Activated naive CD4-positive, alpha-beta T cell treated with anti-CD3 and anti-CD28 coated beads, Interleukin-2, amount 50 U/mL, for 16 hours (primary cell): ENCODE measurements around the gene SIPA1L3.

ENCODE experiments used
- DNase-seq: peaks from one replicate; pipeline ENCODE4 v3.0.0-alpha.2; 2020

Gene SIPA1L3

DNA sequence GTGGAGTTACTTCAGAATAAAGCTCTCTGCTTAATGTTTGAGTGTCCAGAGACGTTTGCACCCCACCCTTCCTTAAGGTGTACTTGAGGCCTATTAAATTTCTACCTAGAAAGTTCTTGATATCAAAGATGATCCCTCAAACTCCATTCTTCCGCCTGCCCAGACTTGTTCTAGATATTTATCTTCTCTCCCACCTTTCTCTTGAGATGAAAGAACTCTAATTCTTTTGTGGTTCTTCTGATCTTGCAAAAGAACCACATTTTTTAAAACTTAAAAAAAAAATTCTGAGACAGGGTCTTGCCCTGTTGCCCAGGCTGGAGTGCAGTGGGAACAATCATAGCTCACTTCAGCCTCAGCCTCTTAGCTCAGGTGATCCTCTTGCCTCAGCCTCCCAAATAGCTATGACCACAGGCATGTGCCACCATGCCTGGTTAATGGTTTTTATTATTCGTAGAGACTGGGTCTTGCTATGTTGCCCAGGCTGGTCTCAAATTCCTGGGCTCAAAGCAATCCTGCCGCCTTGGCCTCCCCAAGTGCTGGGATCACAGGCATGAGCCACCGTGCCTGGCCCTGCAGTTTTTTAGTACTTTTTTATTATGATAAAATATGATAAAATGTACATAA is 94.3 kb downstream of the SIPA1L3 start:
- DNase-seq: no peak

GRCh38 chr19:38003438-38004185 is 96.6 kb downstream of the SIPA1L3 start:
- DNase-seq: no peak

- no peak for DNase-seq
Measured at GRCh38 chr19:38004186-38004520, 97.1 kb downstream of the SIPA1L3 start.

- DNase-seq: no peak
Measured at GRCh38 chr19:38004521-38005223, 97.7 kb downstream of the SIPA1L3 start.

DNA sequence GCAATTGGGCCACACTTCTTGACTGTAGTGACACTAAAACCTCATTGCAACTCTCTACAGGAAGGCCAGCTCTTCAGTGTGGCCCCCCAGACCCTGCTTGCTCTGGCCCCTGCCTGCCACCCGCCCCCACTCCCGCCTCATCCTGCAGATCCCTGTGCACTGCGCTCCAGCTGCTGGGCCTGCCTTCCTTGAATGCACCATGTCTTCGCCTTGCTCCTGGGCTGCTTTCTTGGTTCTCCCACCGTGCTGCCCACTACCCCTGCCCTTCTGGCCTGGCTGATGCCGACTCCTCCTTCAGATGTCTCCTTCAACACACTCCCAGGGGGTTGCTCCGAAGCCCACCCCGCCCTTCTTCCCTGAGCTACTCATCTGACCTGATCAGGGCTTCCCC is 98.2 kb downstream of the SIPA1L3 start:
- DNase-seq: no peak

- DNase-seq: no peak
Measured at GRCh38 chr19:38006361-38007045, 99.5 kb downstream of the SIPA1L3 start.

GRCh38 chr19:38009650-38010242 is 102.7 kb downstream of the SIPA1L3 start:
- DNase-seq: no peak

DNA sequence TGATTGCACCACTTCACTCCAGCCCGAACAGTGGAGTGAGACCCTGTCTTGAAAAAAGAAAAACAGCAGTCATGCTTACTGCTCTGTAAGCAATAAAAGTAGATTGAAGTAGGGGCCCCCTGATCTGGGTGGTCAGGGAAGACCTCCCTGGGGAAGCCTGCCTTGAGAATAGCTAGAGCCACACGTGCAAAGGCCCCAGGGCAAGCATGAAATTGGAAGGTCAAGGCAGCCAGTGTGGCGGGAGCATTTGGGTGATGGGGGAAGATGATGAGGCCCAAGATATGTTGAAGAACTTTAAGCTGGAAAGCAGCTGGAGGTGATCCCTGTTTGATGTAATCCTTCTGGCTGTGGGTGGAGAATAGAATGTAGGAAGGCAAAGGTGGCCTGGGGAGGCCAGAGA is 104.4 kb downstream of the SIPA1L3 start:
- no peak for DNase-seq

DNA sequence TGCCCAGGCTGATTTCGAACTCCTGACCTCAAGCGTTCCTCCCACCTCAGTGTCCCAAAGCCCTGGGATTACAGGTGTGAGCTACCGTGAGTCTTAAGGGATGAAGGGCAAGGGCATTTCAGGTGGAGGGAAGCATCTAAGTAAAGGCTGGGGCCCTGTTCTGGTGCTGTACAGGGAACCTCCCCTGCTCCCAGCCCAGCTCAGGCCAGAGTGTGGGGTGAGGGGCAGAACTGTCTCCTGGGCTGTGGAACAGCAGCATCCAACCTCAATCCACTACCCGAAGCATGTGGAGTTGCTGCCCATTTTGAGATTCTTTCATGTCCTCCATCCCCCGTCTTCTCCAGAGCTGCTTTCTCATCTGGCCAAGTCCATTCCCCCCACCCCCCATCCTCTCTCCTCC is 105.3 kb downstream of the SIPA1L3 start:
- no peak for DNase-seq

- no peak for DNase-seq
Measured at GRCh38 chr19:38012944-38013343, 105.9 kb downstream of the SIPA1L3 start.

DNA sequence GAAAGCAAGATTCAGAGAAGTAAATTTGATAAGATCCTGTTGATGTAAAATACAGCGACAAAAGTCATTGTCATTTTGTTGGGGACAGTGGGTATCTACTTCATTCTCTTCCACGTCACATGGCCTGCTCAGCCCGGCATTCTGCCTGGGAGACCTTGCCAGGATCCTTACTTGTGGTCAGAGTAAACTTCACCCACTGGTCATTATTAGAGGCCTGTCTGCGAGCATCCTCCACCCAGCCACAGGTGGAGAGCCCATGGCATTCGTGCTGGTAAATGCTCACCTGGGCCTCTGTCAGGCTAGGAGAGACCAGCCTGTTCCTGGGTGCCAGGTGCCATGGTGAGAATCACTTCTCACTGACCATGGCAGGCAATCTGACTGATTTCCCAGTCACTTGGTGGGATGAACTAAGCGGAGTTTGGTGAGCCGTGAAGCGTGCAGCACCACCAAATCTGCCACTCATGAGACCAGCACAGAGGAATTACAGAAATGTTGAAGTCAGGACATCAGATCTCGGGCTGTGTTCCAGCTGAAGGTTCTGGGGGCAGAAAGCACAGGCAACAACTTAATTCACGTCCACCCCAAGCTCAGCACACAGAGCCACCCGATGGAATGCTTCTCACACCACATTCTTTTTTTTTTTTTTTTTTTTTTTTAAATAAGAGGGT is 107.0 kb downstream of the SIPA1L3 start:
- no peak for DNase-seq

DNA sequence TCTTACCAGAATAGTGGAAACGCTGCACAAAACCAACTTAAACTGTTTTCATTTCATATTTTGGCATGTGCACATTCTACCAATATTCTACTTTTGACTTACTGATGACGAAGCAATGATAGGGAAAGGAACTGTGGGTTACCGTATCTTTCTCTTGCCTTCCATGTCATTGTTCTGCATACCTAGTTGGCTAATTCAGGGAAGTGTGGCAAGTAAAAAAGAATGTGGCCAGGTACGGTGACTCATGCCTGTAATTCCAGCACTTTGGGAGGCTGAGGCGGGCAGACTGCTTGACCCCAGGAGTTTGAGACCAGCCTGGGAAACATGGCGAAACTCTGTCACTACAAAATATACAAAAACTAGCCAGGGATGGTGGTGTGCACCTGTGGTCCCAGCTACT is 108.2 kb downstream of the SIPA1L3 start:
- DNase-seq: no peak

GRCh38 chr19:38015761-38016160 is 108.8 kb downstream of the SIPA1L3 start:
- no peak for DNase-seq

GRCh38 chr19:38017401-38018151 is 110.6 kb downstream of the SIPA1L3 start:
- DNase-seq: no peak

DNA sequence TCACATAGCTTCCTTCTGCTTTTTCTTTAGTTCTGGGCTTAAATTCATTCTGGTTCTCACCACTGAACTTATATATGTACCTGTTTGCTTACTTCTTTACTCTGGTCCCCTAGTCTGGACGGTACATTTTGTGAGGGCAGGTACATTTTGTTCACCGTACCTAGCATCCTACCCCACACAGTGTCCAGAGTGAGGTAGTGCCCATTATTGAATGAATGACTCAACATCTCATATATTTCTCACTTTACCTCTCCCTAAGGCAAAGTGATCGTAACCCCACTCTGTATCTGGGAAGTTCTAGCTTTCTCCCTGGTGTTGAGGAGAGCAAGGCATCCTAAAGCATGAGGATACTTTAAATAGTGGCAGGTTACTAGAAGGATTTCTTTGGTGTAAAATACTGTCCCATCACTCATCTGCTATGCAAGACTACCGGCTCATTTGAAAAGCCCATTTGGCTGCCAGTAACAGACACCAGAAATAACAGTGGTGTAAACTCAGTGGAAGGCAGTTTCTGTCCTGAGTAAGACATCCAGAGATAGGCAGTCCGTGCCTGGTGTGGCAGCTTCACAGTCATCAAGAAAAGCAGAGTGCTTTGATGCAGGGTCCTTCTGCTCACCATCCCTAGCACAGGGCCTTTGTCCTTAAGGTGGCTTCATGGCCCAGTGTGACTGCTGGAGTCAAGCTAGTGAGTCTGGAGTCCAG is 111.8 kb downstream of the SIPA1L3 start:
- no peak for DNase-seq

- no peak for DNase-seq
Measured at GRCh38 chr19:38019396-38019724, 112.4 kb downstream of the SIPA1L3 start.

GRCh38 chr19:38020311-38020710 is 113.3 kb downstream of the SIPA1L3 start:
- DNase-seq: no peak

DNA sequence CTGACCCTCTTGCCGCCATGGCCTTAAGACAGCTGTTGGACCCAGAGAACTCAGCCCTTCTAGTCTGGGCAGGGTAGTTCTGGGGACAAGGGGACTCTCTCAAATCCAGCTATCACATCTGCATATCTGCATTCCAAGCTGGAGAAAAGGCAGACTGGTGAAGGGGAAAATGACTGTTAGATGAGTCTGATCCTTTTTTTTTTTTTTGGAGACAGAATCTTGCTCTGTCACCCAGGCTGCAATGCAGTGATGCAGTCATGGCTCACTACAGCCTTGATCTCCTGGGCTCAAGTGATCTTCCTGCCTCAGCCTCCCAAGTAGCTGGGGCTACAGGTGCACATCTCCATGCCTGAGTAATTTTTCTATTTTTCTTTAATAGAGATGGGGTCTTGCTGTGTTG is 114.3 kb downstream of the SIPA1L3 start:
- no peak for DNase-seq

GRCh38 chr19:38022791-38023670 is 116.0 kb downstream of the SIPA1L3 start:
- no peak for DNase-seq
